Measurements from ENCODE around the gene GULP1. TPM values are rescaled to one million over a fixed set of nuclear protein-coding genes. Genes with fewer than 3 reads are reported as not detected.
"Not testable (repeated sequence)": the region's sequence is repeated elsewhere in the genome, so short reads cannot be mapped to it uniquely, and the experiment has no call there.

Gene GULP1
- total and polyA plus RNA-seq, 2 of the 4 experiments (the other 2 are of a cell fraction) = 24.4 to 40.1 TPM

- H4K91ac ChIP-seq (ENCODE audit: insufficient read depth, low read depth, low read length); ATAC-seq (ENCODE audit: low read depth); H3K4me1 ChIP-seq (ENCODE audit: control insufficient read depth, insufficient read depth, low read length); dilution Hi-C loops (cut with HindIII; ENCODE audit: low sequenced_read_pairs, unreplicated experiment); H3K56ac ChIP-seq (ENCODE audit: extremely low read depth, insufficient read depth, low read length); H2BK20ac ChIP-seq (ENCODE audit: low read depth, low read length); H2AK5ac ChIP-seq (ENCODE audit: low read depth, low read length); H3K36me3 ChIP-seq (ENCODE audit: control insufficient read depth, insufficient read depth, low read length); H3K9ac ChIP-seq (ENCODE audit: low read depth, low read length); H3K27ac ChIP-seq (ENCODE audit: insufficient read depth, low read length); POLR2A ChIA-PET (ENCODE audit: unreplicated experiment); H2BK120ac ChIP-seq (ENCODE audit: low read depth, low read length); H4K20me1 ChIP-seq (ENCODE audit: insufficient read depth, low read length); H3K14ac ChIP-seq (replicated peaks; ENCODE audit: low read depth, low read length); H3K4me2 ChIP-seq (ENCODE audit: low read depth, low read length); H4K5ac ChIP-seq (ENCODE audit: low read depth, low read length); H3K18ac ChIP-seq (ENCODE audit: low read depth, low read length); H3K9me1 ChIP-seq (ENCODE audit: insufficient read depth, low read length); BruUV-seq (replicated peaks); H2AFZ ChIP-seq (replicated peaks; ENCODE audit: low read length, poor library complexity); H2BK15ac ChIP-seq (ENCODE audit: low read depth, low read length); H3K9me3 ChIP-seq (ENCODE audit: control insufficient read depth, insufficient read depth, low read length); H3K27me3 ChIP-seq (ENCODE audit: control insufficient read depth, insufficient read depth, low read length); H4K8ac ChIP-seq (ENCODE audit: low read depth in 2 of 2, low read length in 2 of 2); H3K4me3 ChIP-seq (ENCODE audit: insufficient read depth, low read depth, low read length); H2AK9ac ChIP-seq (replicated peaks; ENCODE audit: low read depth, low read length, poor library complexity); H3K23ac ChIP-seq (ENCODE audit: low read depth, low read length); DNase-seq; intact Hi-C loops (cut with micrococcal nuclease); CTCF ChIA-PET; H2BK5ac ChIP-seq (ENCODE audit: low read depth, low read length, poor library complexity, severe bottlenecking); in situ Hi-C loops (cut with MboI; ENCODE audit: low sequenced_read_pairs); H3K4ac ChIP-seq (ENCODE audit: low read depth, low read length); H3K79me1 ChIP-seq (ENCODE audit: low read depth in 1 of 2, low read length in 2 of 2): not testable (repeated sequence)
- 80% methylated on average over 1 of the region's 30 CpGs; no CpG with 5 or more reads in 1 of the 2 experiments for WGBS, 2 experiments (ENCODE audit: extremely low coverage in 2 of 2, insufficient read length in 1 of 2)
These were observed 314.9 kb downstream of the GULP1 start for GRCh38 chr2:188606596-188606995.
